ENCODE results near the gene ASB18. TPM values are rescaled to one million over a fixed set of nuclear protein-coding genes. Genes with fewer than 3 reads are reported as not detected.

Gene ASB18
- total and polyA plus RNA-seq, 2 of the 13 experiments (the other 11 are each of a cell fraction or from before 2014, with no cell fraction given) = not detected

DNA sequence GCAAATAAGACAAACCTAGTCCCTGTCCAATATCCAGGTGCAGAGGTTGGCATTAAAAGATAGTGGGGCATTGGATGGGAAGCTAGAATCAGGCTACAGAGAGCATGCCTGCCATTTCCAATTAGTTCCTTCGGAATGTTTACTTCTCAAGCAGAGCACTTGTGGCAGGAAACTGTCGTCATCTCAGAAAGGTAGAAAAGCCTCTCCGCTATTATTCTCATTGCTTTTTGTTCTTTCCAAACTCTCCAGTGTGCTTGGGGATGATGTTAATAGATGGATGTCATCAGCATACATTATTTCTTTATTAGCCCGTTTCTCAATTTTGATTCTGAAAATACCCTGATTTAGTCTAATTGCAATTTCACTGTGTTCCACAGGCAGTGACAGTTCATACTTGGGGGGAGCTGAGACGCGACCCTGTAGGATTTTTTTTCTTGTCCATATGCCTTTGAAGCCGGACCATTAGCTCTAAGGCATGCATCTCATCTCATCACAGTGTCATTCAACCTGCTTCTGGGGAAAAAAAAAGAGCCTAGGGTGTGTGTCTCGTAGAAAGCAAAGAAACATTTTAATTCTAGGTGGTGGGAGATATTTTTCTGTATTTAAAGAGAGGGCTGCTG lies 7.7 kb downstream of the ASB18 start (continued):
- TF ChIP-seq, protein P1, sequence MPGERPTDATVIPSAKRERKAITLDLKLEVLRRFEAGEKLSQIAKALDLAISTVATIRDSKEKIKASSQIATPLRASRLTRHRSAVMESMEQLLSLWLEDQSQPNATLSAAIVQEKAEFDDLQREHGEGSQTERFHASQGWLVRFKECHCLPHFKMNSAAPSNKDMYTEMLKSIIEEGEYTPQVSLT (CRISPR knock-in tag; IDR thresholded peaks at IDR 0.05; ENCODE audit: borderline replicate concordance, low read depth) = no peak

DNA sequence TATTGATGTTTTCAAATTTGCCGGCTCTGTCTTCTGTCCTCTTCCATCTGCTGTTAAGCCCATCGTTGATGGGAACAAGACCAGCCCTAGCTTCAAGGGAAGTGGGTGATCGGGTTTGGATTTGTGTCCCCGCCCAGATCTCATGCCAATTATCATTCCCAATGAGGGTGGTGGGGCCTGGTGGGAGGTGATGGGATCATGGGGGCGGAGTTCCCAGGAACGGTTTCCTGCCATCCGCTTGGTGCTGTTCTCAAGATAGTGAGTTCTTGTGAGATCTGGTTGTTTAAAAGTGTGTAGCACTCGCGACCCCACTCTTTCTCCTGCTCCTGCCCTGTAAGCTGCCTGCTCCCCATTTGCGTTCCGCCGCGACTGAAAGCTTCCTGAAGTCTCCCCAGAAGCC lies 9.5 kb downstream of the ASB18 start:
- DNase-seq (ENCODE audit: low spot score) (no peak), FAIRE-seq (no peak), ATAC-seq (no peak)
- Histone ChIP-seq H3K9ac (ENCODE audit: insufficient read depth, low read depth, low read length) (no peak overlapping the region), H3K27ac (ENCODE audit: extremely low read length, insufficient read depth, low read length) (no peak overlapping the region), H3K36me3 (replicated peaks in 1 of 2; ENCODE audit: control insufficient read depth in 1 of 2, insufficient read depth in 2 of 2, low read length in 2 of 2) (no peaks in the 10 kb centered on the region), H2AFZ (ENCODE audit: low read length) (no peak overlapping the region), H3K79me2 (ENCODE audit: insufficient read depth, low read length) (no peaks in the 10 kb centered on the region), H3K4me1 (ENCODE audit: insufficient read depth, low read length) (peaks cover 6% of the 10 kb centered on the region), H4K20me1 (ENCODE audit: insufficient read depth, low read length) (no peaks in the 10 kb centered on the region), H3K4me2 (ENCODE audit: low read depth, low read length) (no peak overlapping the region), H3K9me3 (ENCODE audit: low read length) (no peaks in the 10 kb centered on the region), H3K4me3 (replicated peaks in 1 of 3; ENCODE audit: insufficient read depth in 1 of 3, low read depth in 2 of 3, low read length in 3 of 3) (no peak overlapping the region), H3K27me3 (ENCODE audit: control insufficient read depth in 1 of 2, insufficient read depth in 2 of 2, low read length in 2 of 2) (peaks cover 15 to 75% of the 10 kb centered on the region in 2 experiments; a peak in 4 of 5 replicates)
- in situ Hi-C loops (cut with HindIII; ENCODE audit: extremely low pct_ligation_motif_present, low pct_unique_long_range_greater_than_20kb) (no loop called here), intact Hi-C loops (cut with micrococcal nuclease; ENCODE audit: unreplicated experiment) (no loop called here)
- TF ChIP-seq NFKB2 (CRISPR knock-in tag; IDR thresholded peaks at IDR 0.05; ENCODE audit: borderline replicate concordance) = no peak
- WGBS (ENCODE audit: low lambda C conversion rate) = 41% methylated on average over 13 of the region's 13 CpGs
- CTCF ChIA-PET (ENCODE audit: low intra/inter-chr PET ratio, low total read pairs) = no interaction called here
- POLR2A ChIA-PET = no interaction called here
- no TSS peak for BruUV-seq (replicated peaks)

DNA sequence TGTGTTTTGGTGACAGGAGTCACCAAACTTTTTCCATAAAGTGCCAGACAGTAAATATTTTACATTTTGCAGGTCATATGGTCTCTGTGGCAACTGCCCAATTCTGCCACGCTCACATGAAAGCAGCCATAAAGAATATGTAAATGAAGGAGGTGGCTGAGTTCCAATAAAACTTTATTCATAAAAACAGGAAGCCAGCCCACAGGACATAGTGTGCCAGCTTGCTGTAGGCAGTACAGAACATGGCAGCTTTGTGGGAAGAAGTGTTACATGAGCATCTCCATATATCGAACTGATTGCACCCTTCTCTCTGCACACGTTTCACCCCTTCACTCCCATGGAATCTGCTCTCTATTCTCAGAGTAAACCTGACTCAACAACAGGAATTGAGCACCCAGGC lies 10.2 kb downstream of the ASB18 start:
- Histone ChIP-seq H4K20me1 (ENCODE audit: insufficient read depth, low read length) (no peaks in the 10 kb centered on the region), H3K79me2 (ENCODE audit: insufficient read depth, low read length) (no peaks in the 10 kb centered on the region), H3K4me3 (replicated peaks in 1 of 3; ENCODE audit: insufficient read depth in 1 of 3, low read depth in 2 of 3, low read length in 3 of 3) (no peak overlapping the region), H3K4me1 (ENCODE audit: insufficient read depth, low read length) (peaks cover 12% of the 10 kb centered on the region), H2AFZ (ENCODE audit: low read length) (no peak overlapping the region), H3K27me3 (ENCODE audit: control insufficient read depth in 1 of 2, insufficient read depth in 2 of 2, low read length in 2 of 2) (peaks cover 12 to 70% of the 10 kb centered on the region in 2 experiments; a peak in 4 of 5 replicates), H3K9ac (ENCODE audit: insufficient read depth, low read depth, low read length) (no peak overlapping the region), H3K36me3 (replicated peaks in 1 of 2; ENCODE audit: control insufficient read depth in 1 of 2, insufficient read depth in 2 of 2, low read length in 2 of 2) (no peaks in the 10 kb centered on the region), H3K9me3 (ENCODE audit: low read length) (no peaks in the 10 kb centered on the region), H3K27ac (ENCODE audit: extremely low read length, insufficient read depth, low read length) (no peak overlapping the region), H3K4me2 (ENCODE audit: low read depth, low read length) (no peak overlapping the region)
- 11% methylated on average over 3 of the region's 3 CpGs for WGBS (ENCODE audit: low lambda C conversion rate)
- FAIRE-seq = no peak
- ChIA-PET POLR2A (no interaction called here), CTCF (ENCODE audit: low intra/inter-chr PET ratio, low total read pairs) (no interaction called here)
- no peak for DNase-seq (ENCODE audit: low spot score)
- BruUV-seq (replicated peaks) = no TSS peak
- in situ Hi-C loops (cut with HindIII; ENCODE audit: extremely low pct_ligation_motif_present, low pct_unique_long_range_greater_than_20kb) (no loop called here), intact Hi-C loops (cut with micrococcal nuclease; ENCODE audit: unreplicated experiment) (no loop called here)
- no peak for TF ChIP-seq DNMT1 (CRISPR knock-in tag; IDR thresholded peaks at IDR 0.05)
- TF ChIP-seq, protein P2, sequence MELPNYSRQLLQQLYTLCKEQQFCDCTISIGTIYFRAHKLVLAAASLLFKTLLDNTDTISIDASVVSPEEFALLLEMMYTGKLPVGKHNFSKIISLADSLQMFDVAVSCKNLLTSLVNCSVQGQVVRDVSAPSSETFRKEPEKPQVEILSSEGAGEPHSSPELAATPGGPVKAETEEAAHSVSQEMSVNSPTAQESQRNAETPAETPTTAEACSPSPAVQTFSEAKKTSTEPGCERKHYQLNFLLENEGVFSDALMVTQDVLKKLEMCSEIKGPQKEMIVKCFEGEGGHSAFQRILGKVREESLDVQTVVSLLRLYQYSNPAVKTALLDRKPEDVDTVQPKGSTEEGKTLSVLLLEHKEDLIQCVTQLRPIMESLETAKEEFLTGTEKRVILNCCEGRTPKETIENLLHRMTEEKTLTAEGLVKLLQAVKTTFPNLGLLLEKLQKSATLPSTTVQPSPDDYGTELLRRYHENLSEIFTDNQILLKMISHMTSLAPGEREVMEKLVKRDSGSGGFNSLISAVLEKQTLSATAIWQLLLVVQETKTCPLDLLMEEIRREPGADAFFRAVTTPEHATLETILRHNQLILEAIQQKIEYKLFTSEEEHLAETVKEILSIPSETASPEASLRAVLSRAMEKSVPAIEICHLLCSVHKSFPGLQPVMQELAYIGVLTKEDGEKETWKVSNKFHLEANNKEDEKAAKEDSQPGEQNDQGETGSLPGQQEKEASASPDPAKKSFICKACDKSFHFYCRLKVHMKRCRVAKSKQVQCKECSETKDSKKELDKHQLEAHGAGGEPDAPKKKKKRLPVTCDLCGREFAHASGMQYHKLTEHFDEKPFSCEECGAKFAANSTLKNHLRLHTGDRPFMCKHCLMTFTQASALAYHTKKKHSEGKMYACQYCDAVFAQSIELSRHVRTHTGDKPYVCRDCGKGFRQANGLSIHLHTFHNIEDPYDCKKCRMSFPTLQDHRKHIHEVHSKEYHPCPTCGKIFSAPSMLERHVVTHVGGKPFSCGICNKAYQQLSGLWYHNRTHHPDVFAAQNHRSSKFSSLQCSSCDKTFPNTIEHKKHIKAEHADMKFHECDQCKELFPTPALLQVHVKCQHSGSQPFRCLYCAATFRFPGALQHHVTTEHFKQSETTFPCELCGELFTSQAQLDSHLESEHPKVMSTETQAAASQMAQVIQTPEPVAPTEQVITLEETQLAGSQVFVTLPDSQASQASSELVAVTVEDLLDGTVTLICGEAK (IDR thresholded peaks at IDR 0.05) = no peak
- TF ChIP-seq, protein P2 (CRISPR knock-in tag; IDR thresholded peaks at IDR 0.05) = peak; percentile 87
- ATAC-seq = no peak
